Activated T-cell treated with anti-CD3 and anti-CD28 coated beads, Interleukin-2, amount 50 U/mL, for 24 hours (primary cell): Measurements from ENCODE around the gene NTF4.
"Not testable (repeated sequence)": the region's sequence is repeated elsewhere in the genome, so short reads cannot be mapped to it uniquely, and the experiment has no call there.

Source experiments
- DNase-seq: peaks from one replicate; pipeline ENCODE4 v3.0.0-alpha.2; 2020
- H3K27ac Mint-ChIP-seq: 2 replicates; pipeline ENCODE4 v1.8.0; 2020; ENCODE audit warnings: mild to moderate bottlenecking, mixed read lengths
- H3K27me3 Mint-ChIP-seq: 2 replicates; pipeline ENCODE4 v1.8.0; 2020; ENCODE audit warnings: mixed read lengths
- H3K36me3 Mint-ChIP-seq: 2 replicates; pipeline ENCODE4 v1.8.0; 2020; ENCODE audit warnings: low read depth, mixed read lengths
- H3K4me1 Mint-ChIP-seq: 2 replicates; pipeline ENCODE4 v1.8.0; 2020; ENCODE audit warnings: low read depth, mixed read lengths
- H3K4me3 Mint-ChIP-seq: 2 replicates; pipeline ENCODE4 v1.8.0; 2020; ENCODE audit warnings: mild to moderate bottlenecking, moderate library complexity, mixed read lengths
- H3K9me3 Mint-ChIP-seq: 2 replicates; pipeline ENCODE4 v1.8.0; 2020; ENCODE audit warnings: mixed read lengths

The NTF4 gene

DNA sequence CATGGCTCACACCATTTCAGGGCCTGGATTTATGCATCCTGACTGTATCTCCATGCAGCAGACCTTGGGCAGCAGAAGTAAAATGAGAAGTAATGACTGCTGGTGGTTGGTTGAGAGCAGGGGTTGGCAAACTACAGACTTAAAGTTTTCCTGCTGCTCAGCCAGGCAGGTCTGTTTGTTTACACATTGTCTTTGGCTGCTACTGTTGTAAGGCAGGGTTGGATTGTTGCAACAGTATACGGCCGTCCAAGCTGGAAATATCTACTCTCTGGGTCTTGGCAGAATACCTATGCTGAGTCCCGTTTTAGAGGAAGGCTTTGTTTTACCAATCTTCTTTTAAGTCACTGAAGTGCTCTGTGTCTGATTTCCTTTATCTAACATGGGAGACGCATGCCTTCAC is 34.2 kb upstream of the NTF4 start:
- no peak for DNase-seq
- no peaks in the 10 kb centered on the region for H3K9me3 Mint-ChIP-seq

DNA sequence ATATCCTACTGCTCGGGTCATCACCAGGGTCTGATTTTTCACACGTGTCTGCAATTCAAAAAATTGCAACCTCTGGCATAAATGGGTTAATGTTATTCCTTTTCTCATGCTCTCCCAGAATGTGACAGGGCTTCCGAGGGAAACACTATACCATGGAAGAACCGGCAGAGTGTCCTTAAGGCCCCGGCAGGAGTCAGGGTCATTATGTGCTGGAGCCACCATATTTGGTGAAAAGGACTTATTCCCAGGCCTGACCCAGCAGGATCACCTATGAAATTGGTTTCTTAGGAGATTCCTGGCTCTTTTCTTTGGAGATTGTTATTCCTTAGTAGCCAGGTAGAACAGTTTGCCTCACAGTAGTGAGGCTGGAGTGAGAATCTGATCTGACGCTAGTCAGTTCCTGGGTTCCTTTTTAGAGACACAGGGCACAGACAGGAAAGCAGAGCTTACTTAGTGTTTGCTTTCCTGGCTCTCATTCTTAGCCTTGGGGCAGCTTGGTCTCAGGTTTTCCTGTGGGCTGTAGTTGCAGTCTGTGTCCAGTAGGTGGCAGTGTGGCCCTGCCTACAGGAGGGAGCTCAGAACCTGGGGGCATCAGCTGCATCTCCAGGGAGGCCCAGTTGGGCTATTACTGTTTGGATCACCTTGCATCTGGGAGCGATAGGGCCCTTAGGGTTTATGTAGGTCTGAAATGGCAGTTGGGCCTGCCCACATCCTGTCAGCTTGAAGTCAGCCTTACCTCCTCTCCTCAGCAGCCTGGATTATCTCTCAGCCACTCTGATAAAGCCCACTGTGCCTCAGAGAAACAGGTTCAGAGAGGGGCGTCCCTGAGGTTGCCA is 33.1 kb upstream of the NTF4 start:
- Mint-ChIP-seq H3K4me3 (no peak overlapping the region), H3K36me3 (peaks cover 92% of the 10 kb centered on the region), H3K4me1 (peaks cover 4% of the 10 kb centered on the region), H3K27me3 (no peaks in the 10 kb centered on the region), H3K27ac (peak overlapping the region; percentile 52), H3K9me3 (no peaks in the 10 kb centered on the region)
- DNase-seq = peak; percentile 79

More for the DNA sequence above, 34.2 kb upstream of the NTF4 start:
- Mint-ChIP-seq H3K27ac (peak overlapping the region; percentile 19), H3K27me3 (no peaks in the 10 kb centered on the region), H3K4me1 (peaks cover 4% of the 10 kb centered on the region), H3K36me3 (peaks cover 94% of the 10 kb centered on the region), H3K4me3 (no peak overlapping the region)

DNA sequence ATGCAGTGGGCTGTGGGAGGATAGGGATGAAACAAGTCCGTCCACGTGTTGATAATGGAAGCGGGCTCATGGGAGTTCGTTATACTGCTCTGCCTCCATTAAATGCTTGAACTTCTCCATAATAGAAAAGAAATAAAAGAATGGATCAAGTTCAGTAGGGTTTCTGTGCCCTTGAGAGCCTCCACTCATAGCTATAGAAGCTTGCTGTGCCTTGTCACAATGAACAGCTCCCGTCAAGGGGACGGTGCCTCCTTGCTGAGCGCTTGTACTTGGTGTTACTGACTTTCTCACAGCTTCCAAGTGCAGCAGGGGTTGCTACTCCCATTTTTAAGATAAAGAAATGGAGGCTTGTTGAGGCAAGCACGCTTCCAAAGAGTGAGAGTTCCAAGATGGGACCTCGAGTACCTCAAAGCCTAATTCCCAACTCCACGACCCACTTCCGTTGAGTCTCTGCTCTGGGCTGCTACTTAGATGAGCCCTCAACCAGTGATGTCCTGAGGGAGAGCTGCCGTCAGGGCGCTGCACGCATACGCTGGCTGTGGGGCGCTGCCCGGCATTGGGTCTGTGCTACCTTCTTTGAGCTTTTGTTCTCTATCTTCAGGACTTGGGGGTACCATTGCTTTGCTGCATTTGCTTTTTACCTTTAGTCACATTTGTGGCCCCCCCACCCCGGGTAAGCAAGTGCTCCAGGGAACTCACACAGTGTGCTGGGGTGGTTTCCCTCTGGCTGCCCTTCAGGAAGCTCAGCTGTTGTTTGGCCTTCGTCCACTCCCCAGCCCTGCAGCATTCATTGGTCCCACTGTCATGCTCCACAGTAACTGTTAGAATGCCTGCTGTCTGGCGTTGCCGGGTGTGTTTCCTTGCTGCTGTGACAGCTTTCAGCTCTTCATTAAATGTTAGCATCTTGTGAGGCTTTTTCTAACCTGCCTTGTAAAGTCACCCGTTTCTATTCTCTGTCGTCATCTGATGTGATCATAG is 30.2 kb upstream of the NTF4 start:
- Mint-ChIP-seq H3K4me3 (no peak overlapping the region), H3K27ac (no peak overlapping the region), H3K36me3 (peaks cover 96% of the 10 kb centered on the region), H3K27me3 (no peaks in the 10 kb centered on the region), H3K4me1 (peaks cover 22% of the 10 kb centered on the region), H3K9me3 (no peaks in the 10 kb centered on the region)
- DNase-seq = no peak

DNA sequence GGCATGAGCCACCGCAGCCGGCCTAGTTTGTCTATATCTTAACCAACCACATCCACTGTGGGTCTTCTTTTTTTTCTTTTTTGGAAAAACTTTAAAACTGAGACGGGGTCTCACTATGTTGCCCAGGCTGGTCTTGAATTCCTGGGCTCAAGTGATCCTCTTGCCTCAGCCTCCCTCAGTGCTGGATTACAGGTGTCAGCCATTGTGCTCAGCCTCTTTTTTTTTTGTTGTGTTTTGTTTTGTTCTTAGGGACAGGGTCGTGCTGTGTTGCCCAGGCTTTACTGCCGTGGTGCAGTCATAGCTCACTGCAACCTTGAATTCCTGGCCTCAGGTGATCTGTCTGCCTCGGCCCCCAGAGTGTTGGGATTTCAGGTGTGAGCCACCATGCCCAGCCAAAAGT is 28.1 kb upstream of the NTF4 start:
- Mint-ChIP-seq H3K27me3 (no peaks in the 10 kb centered on the region), H3K4me3 (no peak overlapping the region), H3K27ac (no peak overlapping the region), H3K4me1 (peaks cover 30% of the 10 kb centered on the region), H3K36me3 (peaks cover 93% of the 10 kb centered on the region), H3K9me3 (no peaks in the 10 kb centered on the region)
- DNase-seq = no peak

DNA sequence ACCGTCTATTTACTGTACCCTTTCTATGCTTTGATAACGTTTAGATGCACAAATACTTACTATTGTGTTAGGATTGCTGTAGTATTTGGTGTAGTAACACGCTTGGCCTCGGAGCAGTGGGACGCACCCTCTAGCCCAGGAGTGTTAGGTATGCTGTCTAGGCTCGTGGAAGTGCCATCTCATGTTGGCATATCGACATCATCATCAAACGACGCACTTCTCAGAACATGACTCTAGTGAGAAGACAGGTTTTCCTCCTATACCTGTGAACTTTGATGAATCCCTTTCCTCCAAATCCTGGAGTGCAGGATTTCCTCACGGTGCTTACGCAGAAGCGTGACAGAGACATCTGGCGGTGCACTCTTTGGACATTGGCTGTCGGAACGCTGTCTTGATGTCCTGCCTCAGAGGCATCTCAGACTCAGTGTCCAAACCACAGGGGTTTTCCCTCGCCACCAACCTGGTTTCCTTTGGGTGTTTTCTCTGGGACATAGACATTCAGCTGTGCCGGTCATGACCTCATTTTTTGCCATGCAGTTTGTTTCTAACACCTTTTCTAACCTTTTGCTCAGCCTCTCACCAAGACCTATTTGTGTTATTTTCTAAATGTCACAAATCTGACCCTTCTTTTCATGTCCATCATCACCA is 26.9 kb upstream of the NTF4 start:
- peaks cover 34% of the 10 kb centered on the region for H3K4me1 Mint-ChIP-seq
- DNase-seq = no peak
- no peaks in the 10 kb centered on the region for H3K9me3 Mint-ChIP-seq
- H3K36me3 Mint-ChIP-seq = peaks cover 93% of the 10 kb centered on the region
- H3K27ac Mint-ChIP-seq = peak overlapping the region; percentile 78
- H3K27me3 Mint-ChIP-seq = no peaks in the 10 kb centered on the region
- H3K4me3 Mint-ChIP-seq = no peak overlapping the region

DNA sequence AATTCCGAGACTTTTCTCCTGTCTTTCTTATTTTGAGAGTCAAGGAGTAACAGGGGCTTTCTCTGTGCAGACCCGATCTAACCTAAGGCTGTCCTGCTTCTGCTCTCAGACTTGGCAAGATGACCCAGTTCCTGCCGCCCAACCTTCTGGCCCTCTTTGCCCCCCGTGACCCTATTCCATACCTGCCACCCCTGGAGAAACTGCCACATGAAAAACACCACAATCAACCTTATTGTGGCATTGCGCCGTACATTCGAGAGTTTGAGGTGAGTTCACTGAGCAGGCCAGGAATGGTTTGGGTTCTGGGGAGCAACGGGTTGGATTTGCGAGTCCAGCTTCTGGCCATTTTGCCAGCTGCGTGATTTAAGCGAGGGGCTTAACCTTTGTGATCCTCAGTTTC is 21.7 kb upstream of the NTF4 start:
- H3K4me3 Mint-ChIP-seq = peak overlapping the region; percentile 98

DNA sequence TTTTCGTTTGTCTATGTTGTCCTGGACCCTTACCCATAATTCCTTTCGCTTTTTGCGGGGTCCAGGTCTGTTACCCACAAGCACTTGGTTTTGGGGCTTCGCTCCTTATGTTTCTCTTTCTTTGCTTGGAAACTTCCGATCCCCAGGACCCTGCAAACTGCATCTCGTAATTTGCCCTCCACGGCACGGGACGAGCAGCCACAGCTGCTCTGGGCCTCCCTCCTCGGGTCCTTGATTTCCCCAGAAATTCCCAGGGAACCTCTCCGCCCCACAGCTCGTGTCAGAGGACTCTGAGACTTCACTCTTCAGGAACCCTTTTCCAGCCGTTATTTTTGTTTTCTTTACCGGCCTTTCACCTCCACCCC is 21.2 kb upstream of the NTF4 start:
- peak overlapping the region; percentile 98 for H3K27ac Mint-ChIP-seq
- DNase-seq = no peak
- peak overlapping the region; percentile 98 for H3K4me3 Mint-ChIP-seq
- no peaks in the 10 kb centered on the region for H3K9me3 Mint-ChIP-seq
- peaks cover 55% of the 10 kb centered on the region for H3K36me3 Mint-ChIP-seq
- H3K4me1 Mint-ChIP-seq = peaks cover 36% of the 10 kb centered on the region
- no peaks in the 10 kb centered on the region for H3K27me3 Mint-ChIP-seq

More for the DNA sequence above, 21.7 kb upstream of the NTF4 start:
- Mint-ChIP-seq H3K27me3 (no peaks in the 10 kb centered on the region), H3K27ac (peak overlapping the region; percentile 98), H3K36me3 (peaks cover 59% of the 10 kb centered on the region), H3K9me3 (no peaks in the 10 kb centered on the region), H3K4me1 (peaks cover 39% of the 10 kb centered on the region)
- DNase-seq = no peak

DNA sequence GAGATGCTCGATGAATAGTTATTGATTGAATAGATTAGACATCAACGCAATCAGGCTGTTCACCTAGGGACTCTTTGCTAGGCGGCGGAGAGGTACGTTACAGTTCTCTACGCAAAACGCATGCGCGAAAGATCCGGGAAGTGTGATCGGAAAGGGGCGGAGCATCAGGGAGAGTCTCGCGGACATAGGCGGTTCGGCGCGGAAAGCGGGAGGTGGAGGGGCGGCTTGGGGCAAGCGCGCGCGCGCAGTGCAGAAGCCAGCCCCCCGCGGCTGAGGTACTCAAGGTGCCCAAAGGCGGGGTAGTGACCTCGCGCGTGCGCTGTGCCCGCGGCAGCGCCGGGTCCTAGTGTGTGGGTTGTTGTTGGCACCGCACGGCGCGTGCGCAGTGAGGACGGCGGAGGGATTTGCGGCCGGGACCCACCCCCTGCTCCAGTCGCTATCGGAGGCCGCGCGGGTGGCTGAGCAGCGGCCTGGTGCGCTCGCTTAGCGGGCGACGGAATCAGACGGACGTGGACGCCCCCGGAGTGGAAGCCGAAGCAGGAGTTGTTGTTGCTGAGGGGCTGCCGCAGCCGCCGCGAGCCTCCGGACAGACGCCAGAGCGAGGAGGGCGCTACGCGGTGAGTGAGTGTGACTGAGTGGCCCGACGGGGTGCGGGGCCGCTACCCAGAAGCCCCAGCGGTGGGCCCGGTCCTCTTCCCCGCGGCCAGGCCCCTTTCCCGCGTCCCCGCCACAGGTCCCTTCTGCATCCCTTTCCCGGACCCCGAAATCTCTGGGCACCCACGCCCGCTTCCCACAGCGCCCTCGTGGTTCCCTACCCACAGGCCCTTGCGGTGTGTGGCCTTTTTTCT is 20.6 kb upstream of the NTF4 start, which contains the start of gene SNRNP70:
TSS of gene SNRNP70 (plus strand) at position 432 of the 848 bp plus-strand sequence. CDS start 964 bp downstream, outside the sequence.
- H3K4me3 Mint-ChIP-seq = peak within 1 kb of the TSS; percentile 98
- DNase-seq = peak; percentile 99
- H3K27me3 Mint-ChIP-seq = no peaks in the 10 kb centered on the region
- H3K4me1 Mint-ChIP-seq = peaks cover 30% of the 10 kb centered on the region
- H3K9me3 Mint-ChIP-seq = no peaks in the 10 kb centered on the region
- H3K36me3 Mint-ChIP-seq = peaks cover 49% of the 10 kb centered on the region
- H3K27ac Mint-ChIP-seq = peak within 1 kb of the TSS; percentile 98

DNA sequence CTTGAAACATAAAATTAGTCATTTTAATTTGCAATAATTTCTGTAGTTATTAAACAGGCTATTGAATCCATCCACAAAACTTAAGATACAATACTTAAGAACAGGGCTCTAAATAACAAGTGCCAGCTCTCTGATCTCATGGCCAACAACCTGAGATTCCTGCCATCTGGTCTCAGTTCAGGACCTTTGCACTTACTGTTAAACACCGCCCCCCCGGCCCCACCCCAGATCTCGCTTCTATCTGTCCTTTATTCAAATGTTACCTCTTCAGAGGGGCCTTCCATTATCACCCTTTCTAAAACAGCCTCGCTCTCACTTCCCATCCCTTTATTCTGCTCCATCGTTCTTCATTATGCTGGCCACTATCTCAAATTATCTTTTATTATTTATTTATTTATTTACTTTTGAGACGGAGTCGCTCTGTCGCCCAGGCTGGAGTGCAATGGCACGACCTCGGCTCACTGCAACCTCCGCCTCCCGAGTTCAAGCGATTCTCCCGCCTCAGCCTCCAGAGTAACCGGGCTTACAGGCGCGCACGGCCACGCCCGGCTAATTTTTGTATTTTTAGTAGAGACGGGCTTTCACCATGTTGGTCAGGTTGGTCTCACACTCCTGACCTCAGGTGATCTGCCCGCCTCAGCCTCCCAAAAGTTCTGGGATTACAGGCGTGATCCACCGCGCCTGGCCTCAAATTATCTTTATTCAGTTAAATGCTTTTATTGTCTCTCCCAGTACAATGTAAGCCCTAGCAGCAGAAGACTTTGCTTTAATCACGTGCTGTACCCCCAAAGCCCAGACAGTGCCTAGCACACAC is 19.8 kb upstream of the NTF4 start:
- Mint-ChIP-seq H3K27ac (peak overlapping the region; percentile 98), H3K4me1 (peaks cover 28% of the 10 kb centered on the region), H3K27me3 (no peaks in the 10 kb centered on the region), H3K36me3 (peaks cover 40% of the 10 kb centered on the region), H3K9me3 (no peaks in the 10 kb centered on the region), H3K4me3 (peak overlapping the region; percentile 98)
- DNase-seq = no peak

DNA sequence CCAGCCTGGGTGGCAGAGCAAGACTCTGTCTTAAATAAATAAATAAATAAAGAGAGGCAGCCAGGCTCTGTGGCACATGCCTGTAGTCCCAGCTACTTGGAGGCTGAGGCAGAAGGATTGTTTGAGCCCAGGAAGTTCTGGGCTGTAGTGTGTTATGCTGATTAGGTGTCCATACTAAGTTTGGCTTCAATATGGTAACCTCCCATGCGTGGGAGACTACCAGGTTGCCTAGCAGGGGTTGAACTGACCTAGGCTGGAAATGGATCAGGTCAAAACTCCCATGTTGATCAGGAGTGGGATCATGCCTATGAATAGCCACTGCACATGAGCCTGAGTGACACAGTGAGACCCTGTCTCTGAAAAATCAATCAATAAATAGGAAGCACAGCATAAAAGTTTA is 16.7 kb upstream of the NTF4 start:
- peaks cover 9% of the 10 kb centered on the region for H3K4me1 Mint-ChIP-seq
- peaks cover 7% of the 10 kb centered on the region for H3K27me3 Mint-ChIP-seq
- H3K36me3 Mint-ChIP-seq = peaks cover 12% of the 10 kb centered on the region
- no peak for DNase-seq
- H3K27ac Mint-ChIP-seq = no peak overlapping the region
- H3K9me3 Mint-ChIP-seq = no peaks in the 10 kb centered on the region
- no peak overlapping the region for H3K4me3 Mint-ChIP-seq

DNA sequence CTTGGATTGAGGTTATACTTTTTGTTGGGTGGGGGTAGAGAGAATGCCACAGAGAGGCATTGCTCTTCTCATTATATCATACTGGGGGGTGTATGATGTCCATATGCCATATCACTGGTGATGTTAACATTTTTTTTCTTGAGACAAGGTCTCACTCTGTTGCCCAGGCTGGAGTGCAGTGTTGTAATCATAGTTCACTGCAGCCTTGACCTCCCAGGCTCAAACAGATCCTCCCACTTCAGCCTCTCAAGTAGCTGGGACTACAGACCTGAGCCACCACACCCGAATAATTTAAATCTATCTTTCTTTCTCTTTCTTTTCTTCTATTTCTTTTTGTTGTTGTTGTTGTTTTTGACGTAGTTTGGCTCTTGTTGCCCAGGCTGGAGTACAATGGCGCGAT is 15.8 kb upstream of the NTF4 start:
- no peak overlapping the region for H3K27ac Mint-ChIP-seq
- no peaks in the 10 kb centered on the region for H3K9me3 Mint-ChIP-seq
- H3K4me3 Mint-ChIP-seq = no peak overlapping the region
- peaks cover 16% of the 10 kb centered on the region for H3K27me3 Mint-ChIP-seq
- H3K36me3 Mint-ChIP-seq = peaks cover 3% of the 10 kb centered on the region
- peaks cover 8% of the 10 kb centered on the region for H3K4me1 Mint-ChIP-seq
- DNase-seq = no peak

DNA sequence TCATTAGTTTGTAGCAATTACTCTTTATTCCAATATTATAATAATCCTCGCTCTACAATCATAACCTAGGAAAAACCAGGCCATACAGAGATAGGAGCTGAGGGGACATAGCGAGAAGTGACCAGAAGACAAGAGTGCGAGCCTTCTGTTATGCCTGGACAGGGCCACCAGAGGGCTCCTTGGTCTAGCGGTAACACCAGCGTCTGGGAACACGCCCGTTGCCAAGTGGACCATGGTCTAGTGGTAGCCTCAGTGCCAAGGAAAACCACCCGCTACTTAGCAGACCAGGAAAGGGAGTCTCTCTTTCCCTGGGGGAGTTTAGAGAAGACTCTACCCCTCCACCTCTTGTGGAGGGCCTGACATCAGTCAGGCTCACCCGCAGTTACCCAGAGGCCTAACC is 10.3 kb upstream of the NTF4 start:
- H3K27ac Mint-ChIP-seq, H3K4me3 Mint-ChIP-seq, H3K4me1 Mint-ChIP-seq, H3K9me3 Mint-ChIP-seq, DNase-seq, H3K36me3 Mint-ChIP-seq: not testable (repeated sequence)
- H3K27me3 Mint-ChIP-seq = peaks cover 61% of the 10 kb centered on the region
